Loucy (cell line): ENCODE results near the gene BBS4.

Experiments used
- EZH2phosphoT487 ChIP-seq: fragments of 200-600 bp; IDR thresholded peaks from 2 replicates; pipeline ENCODE4 v1.6.1; 2018; ENCODE audit warnings: antibody characterized with exemption, mild to moderate bottlenecking, moderate library complexity, borderline replicate concordance
- TF ChIP-seq, protein P1 (sequence below): fragments of 200-600 bp; sonication (generic); conservative IDR thresholded peaks from 2 replicates; pipeline ENCODE4 v1.5.1; 2014; ENCODE audit warnings: mild to moderate bottlenecking, antibody characterized with exemption, low read length

DNA sequence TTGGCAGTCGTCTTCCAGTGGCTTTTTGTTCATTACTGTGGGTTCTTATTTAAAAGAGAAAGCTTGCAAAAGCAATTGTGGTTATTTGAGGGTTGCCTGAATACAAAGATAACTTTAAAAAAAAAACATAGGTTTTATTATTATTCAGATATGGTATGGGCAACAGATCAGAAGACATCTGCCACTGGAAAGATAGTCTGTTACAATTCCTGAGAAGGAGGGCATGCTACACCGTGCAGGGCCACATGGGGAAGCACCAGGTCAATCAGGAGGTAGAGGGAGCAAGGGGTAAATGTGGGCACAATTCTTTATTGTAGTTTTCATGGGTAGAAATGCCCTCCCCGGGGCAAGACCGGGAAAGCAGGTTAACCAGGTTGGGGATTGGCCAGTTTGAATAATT, 46.5 kb downstream of the BBS4 start:
- no peak for TF ChIP-seq EZH2phosphoT487
- TF ChIP-seq, protein P1, sequence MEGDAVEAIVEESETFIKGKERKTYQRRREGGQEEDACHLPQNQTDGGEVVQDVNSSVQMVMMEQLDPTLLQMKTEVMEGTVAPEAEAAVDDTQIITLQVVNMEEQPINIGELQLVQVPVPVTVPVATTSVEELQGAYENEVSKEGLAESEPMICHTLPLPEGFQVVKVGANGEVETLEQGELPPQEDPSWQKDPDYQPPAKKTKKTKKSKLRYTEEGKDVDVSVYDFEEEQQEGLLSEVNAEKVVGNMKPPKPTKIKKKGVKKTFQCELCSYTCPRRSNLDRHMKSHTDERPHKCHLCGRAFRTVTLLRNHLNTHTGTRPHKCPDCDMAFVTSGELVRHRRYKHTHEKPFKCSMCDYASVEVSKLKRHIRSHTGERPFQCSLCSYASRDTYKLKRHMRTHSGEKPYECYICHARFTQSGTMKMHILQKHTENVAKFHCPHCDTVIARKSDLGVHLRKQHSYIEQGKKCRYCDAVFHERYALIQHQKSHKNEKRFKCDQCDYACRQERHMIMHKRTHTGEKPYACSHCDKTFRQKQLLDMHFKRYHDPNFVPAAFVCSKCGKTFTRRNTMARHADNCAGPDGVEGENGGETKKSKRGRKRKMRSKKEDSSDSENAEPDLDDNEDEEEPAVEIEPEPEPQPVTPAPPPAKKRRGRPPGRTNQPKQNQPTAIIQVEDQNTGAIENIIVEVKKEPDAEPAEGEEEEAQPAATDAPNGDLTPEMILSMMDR = peak; percentile 48
